HG02623 (cell line): Measurements from ENCODE around the gene SAMD5.
A peak's percentile ranks its signal among the peaks of the same experiment; 100 is the strongest.
"Not testable (repeated sequence)": the region's sequence is repeated elsewhere in the genome, so short reads cannot be mapped to it uniquely, and the experiment has no call there.

Experiments
- ATAC-seq: cut with Tn5 transposase; IDR thresholded peaks from one replicate; pipeline ENCODE4 v1.9.1; 2021; ENCODE audit warnings: moderate library complexity; ENCODE audit not compliant: unreplicated experiment

Gene SAMD5

DNA sequence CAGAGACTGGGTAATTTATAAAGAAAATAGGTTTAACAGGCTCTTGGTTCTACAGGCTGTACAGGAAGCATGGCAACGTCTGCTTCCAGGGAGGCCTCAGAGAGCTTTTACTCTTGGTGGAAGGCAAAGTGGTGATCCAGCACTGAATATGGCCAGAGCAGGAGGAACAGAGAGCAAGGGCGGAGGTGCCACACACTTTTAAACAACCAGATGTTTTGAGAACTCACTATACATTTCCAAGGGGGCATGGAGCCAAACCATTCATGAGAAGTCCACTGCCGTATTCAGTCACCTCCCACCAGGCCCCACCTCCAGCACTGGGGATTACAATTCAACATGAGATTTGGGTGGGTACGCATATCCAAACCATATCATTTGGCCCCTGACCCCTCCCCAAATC lies 18.7 kb downstream of the SAMD5 start:
- ATAC-seq, result no peak

GRCh38 chr6:147528511-147529145 lies 20.1 kb downstream of the SAMD5 start:
- no peak for ATAC-seq

DNA sequence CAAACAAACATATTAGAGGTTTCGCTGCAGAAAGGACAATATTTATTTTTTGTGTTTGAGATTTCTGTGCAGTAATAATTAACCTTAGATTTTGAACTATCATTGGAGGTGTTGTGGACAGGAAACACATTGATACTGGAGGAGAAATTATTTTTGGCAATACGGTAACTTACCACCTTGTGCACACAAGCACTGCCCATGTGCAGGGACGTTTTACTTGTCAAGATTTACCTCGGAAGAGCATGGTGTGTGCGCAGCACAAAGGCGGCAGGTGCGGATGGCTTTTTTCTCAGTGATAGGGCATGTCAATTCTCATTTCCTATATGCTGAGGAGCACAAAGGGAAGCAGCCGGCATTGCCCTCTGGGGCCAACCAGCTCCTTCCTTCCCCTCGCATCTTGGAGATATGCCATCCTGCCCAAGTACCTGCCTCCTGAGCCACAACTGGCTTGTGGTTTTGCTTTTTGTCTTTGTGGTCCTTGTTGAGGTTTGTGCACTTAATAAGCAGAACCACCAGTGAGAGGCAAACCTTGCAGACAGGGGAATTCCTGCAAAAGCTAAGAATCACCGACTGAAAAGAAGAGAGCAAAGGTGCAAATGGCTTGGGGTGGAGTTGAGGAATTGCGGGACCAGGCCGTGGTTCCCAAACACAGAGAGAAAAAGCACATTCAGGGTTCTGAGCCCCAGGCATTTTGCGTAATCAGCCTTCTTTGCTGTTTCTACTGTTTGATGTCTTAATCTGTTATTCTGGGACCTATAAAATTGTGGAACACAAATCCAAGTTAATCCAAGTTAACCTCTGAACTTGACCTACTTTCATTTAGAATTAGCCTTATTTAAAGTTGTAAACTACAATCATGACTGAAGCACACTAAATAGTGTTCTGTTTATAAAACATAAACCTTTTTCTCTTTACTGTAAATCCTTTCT lies 21.9 kb downstream of the SAMD5 start:
- ATAC-seq, result peak; percentile 65

GRCh38 chr6:147531321-147531720 lies 22.8 kb downstream of the SAMD5 start:
- no peak for ATAC-seq

DNA sequence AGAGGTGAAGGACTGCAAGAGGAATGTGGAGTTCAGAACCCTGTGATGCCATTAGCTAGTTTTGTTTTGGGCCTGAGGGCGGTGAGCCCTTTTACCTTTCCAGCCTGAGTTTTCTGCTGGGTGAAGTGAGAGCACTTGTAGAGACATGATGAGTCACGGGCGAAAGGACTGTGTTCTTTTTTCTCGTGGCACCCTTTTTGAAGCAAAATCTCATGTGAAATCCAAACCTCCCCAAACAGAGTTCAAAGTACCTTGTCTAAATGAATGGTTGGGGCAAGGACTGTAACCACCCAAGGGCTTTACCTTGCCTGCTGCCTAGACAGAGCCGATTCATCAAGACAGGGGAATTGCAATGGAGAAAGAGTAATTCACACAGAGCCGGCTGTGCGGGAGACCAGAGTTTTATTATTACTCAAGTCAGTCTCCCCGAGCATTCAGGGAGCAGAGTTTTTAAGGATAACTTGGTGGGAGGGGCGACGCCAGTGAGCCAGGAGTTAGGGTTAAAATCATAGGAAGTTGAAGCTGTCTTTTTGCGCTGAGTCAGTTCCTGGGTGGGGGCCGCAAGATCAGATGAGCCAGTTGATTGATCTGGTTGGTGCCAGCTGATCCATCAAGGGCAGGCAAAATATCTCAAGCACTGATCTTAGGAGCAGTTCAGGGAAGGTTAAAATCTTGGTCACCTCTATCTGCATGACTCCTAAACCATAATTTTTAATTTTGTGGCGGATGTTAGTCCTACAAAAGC lies 25.8 kb downstream of the SAMD5 start:
- ATAC-seq, result no peak

DNA sequence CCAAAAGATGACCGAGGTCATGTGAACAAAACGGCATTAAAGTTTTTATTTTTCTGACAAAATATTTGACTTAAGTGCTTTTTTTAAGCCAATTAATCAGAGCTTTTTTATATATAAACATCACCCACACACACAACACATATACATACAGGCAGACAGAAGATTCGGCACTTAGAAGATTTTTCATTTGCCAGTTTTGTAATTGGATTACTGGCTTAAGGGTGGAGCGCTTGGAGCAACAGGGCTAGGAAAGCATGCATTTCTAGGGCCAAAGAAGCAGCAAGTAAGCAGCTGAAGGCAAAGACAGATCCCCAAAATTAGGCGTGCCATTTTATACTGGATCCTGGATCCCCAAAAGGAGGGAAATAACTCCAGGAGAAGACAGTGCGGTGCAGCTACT lies 30.3 kb downstream of the SAMD5 start:
- ATAC-seq, result no peak

DNA sequence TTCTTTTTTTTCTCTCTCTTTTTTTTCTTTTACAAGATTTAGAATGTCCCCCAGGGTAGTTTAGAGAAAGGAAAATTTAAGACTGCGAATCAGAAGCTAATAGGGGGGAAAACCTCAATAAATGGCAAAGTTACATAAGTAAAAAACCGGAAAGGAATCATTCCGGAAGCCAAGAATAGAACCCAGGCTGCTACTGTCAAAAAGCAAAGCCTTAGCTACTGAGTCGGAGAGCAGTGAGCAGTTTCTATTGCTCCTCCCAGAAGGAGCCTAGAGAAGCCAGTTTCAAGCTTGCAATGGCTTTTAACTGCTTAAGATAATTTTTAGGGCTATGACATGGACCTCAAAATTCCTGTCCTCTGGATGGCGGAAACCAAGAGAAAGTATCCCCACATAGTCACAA lies 31.6 kb downstream of the SAMD5 start:
- ATAC-seq, result no peak

DNA sequence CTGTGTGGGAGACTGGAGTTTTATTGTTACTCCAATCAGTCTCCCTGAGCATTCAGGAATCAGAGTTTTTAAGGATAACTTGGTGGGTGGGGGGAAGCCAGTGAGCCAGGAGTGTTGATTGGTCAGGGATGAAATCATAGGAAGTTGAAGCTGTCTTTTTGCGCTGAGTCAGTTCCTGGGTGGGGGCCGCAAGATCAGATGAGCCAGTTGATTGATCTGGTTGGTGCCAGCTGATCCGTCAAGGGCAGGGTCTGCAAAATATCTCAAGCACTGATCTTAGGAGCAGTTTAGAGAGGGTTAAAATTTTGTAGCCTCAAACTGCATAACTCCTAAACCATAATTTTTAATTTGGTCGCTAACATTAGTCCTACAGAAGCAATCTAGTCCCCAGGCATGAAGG lies 33.9 kb downstream of the SAMD5 start:
- not testable (repeated sequence) for ATAC-seq

DNA sequence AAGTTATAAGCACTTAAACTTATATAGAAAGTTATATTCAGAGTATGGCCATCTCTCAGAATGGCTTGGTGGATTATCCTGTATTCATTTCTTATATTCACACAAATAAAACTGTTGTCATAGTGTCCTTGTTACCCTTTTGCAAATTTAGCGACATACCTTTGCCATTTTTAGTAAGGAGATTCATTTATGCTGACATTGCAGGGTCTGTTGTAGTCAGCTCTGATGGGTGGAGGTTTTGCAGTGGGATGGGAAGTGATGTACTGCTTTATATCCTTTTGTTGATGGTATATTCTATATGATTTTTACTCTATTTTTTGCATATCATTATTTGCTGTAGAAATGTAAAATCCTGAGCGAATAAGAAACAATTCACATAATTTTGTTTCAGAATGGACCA lies 35.9 kb downstream of the SAMD5 start:
- no peak for ATAC-seq

DNA sequence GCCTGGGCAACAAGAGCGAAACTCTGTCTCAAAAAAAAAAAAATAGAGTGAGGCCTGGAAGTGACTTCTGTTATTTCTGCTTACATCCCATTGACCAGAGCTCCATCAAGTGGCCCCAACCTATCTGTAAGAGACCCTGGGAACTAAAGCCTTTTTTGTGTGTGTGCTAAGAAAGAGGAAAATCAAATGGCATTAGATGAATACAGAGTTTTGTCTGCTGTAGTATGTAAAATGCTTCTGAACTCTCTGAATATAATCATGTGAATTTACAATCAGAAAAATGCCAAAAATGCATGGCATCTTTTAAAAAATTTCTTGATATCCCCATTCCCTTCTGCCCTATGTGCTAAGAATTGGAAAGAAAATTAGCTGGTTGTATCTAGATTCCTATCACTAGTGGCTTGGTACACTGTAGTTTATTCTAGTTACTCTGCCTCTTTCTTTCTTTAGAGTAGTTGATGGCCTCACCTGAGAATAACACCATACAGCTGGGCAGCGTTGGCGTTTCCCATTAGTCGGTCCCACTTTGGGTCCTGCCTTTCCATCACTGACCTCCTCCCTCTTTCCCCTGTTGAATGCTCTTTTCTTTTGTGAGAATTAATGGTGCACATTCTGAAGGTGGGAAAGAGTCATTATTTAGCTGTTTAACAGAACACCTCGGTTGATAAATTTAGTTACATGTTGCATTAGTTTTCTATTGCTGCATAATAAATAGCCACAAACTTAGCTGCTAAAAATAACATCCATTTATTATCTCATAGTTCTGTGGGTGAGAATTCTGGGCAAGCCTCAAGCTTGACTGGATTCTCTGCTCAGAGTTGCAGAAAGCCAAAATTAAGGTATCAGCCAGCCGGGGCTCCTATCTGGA lies 38.2 kb downstream of the SAMD5 start:
- ATAC-seq, result no peak

GRCh38 chr6:147547369-147547902 lies 38.9 kb downstream of the SAMD5 start:
- no peak for ATAC-seq

DNA sequence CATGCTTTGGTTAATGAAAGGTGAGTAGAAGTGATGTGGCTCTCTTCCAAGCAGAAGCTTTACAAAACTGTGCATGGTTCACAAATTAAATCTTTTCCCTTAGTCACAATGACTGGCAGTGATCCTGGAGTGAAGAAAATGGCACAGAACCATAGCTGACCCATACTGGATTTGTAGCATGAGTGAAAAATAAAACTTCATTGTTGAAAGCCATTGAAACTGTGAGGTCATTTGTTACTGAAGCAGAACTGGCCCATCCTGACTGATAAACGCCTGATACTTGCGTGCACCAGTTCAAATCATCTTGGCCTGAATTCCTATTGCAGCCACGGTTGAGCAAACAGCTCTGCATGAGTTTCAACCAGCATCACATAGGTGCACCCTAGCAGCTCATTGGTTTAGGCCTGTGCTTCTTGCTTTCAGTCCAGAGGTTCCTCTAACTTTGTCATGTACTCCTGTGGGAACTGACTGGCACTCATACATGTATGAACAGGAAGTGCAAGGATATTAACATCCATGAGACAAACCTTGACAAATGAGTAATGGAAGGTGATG lies 40.5 kb downstream of the SAMD5 start:
- ATAC-seq, result no peak

DNA sequence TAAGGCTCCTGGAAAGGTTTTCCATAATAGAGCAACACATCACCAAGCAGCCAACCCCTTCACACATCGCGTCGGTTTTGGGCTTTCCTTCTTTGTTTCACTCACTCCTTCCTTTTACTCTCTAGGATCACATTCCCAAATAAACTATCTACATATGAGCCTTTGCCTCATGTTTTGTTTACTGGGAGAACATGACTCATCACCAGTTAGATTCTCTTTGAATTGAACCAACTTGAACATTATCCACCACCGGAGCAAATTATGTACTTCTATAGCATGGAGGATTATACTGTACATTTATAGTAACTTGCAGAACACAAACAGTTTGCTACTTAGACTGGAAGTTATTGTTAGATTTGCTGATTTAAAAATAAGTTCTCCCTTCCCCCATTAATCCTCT lies 41.0 kb downstream of the SAMD5 start:
- no peak for ATAC-seq

DNA sequence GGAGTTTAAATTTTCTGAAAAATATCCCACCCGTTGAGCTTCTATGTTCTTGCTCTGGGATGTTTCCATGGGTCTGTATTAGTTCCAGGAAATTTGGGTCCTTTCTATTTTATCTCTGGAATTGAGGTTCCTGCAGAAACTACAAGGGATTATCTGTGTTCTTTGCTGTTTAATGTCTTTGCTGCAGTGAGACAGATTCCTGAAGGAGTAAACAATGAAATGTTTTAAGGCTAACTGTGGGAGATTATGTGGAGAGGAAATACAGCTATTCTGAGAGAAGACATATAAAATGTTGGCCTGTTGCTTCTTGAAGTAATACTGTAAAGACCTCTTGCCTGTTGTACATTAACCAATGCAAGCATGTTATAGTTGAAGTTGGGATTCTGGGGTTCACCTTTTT lies 43.5 kb downstream of the SAMD5 start:
- ATAC-seq, result no peak

GRCh38 chr6:147553099-147553498 lies 44.6 kb downstream of the SAMD5 start:
- no peak for ATAC-seq

DNA sequence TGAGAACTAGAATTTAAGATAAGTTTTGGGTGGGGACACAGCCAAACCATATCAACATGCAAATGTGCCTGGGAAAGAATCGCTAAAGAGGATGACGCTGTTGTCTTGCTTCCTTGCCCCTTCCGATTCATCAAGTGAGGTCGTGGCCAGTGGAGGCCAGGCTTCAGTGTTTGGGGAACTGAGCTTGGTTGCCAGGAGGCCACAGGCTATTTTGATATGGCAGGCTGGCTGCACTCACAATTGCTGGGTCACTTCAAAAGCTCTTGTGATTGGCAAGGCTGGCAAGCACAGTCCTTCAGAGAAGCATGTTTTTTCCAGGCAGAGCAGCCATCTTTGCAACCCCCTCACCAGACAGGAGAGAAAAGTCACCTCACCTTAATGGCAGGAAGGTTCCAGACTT lies 45.8 kb downstream of the SAMD5 start:
- no peak for ATAC-seq

DNA sequence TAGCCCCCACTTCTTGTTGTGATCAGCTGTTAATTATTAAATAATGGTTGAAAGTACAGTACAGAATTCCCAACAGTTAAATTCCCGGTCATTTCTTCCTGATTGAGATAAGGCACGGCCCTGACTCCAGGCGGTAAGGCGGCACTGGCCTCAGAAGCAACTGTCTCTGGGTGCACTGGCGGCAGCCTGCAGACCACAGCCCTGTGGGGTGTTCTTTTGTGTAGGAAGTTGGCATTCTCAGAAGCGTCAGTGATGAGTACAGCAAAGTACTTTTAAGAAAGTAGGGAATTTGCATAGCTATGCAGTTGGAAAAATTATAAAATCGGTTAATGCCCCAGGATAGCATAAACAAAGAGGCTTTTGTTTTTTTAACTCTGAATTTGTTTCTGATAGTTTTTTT lies 50.5 kb downstream of the SAMD5 start:
- ATAC-seq, result no peak

GRCh38 chr6:147560670-147561069 lies 52.2 kb downstream of the SAMD5 start:
- no peak for ATAC-seq

DNA sequence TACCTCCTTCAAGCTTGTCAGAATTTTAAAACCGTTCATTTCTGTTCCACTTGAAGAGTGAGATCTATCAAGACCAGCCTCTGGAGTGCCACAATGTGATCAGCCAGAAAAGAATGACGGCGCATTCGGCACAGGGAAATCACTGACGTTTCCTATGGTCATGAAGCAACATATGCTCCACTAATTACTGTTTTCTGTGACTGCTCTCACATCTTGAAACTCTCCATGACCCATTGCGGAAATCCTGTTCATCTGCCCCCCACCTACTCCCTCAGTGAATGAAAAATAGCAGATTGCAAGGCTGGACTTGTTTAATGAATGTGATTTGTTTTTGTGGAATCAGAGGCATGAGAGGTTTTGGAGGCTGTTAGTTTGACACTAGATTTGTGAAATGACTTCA lies 53.2 kb downstream of the SAMD5 start:
- ATAC-seq, result no peak

DNA sequence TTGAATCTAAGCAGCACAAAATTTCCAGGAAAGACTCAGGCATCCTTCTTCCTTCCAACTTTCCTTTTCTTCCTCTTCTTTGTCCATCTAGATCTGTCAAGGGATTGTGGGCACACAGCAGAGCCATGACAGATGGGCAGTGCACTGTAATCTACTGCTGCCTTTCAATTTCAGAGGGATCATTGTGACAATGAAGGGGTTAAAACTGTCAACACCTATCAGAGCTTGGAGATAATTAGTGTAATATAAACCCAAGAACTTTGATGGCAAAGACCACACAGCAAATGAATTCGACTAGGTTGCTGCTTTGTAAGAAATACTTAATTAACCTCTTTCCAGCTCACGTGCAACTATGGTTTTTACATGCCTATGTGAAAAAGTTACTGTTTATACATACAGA lies 55.0 kb downstream of the SAMD5 start:
- no peak for ATAC-seq
